BLaER1 (cell line): ENCODE measurements around the gene ARHGAP5.

Experiments
- H3K27ac ChIP-seq: shearing (Covaris generic); formaldehyde crosslinking; 2 replicates; pipeline ENCODE4 v1.8.1; 2022
- H3K27me3 ChIP-seq: shearing (Covaris generic); formaldehyde crosslinking; 2 replicates; pipeline ENCODE4 v1.8.1; 2022
- H3K36me3 ChIP-seq: shearing (Covaris generic); formaldehyde crosslinking; 2 replicates; pipeline ENCODE4 v1.8.1; 2022
- H3K4me1 ChIP-seq: shearing (Covaris generic); formaldehyde crosslinking; 2 replicates; pipeline ENCODE4 v1.8.1; 2022
- H3K4me2 ChIP-seq: shearing (Covaris generic); formaldehyde crosslinking; 2 replicates; pipeline ENCODE4 v1.8.1; 2022
- H3K4me3 ChIP-seq: shearing (Covaris generic); formaldehyde crosslinking; 2 replicates; pipeline ENCODE4 v1.8.1; 2022
- H3K9ac ChIP-seq: shearing (Covaris generic); formaldehyde crosslinking; 2 replicates; pipeline ENCODE4 v1.8.1; 2022
- H3K9me3 ChIP-seq: shearing (Covaris generic); formaldehyde crosslinking; 2 replicates; pipeline ENCODE4 v1.8.1; 2022
- H4K20me1 ChIP-seq: shearing (Covaris generic); formaldehyde crosslinking; 2 replicates; pipeline ENCODE4 v1.8.1; 2022
- Cebpa-rat ChIP-seq: shearing (Covaris generic); IDR thresholded peaks from 2 replicates; pipeline ENCODE4 v1.8.1; 2022

ARHGAP5 gene

DNA sequence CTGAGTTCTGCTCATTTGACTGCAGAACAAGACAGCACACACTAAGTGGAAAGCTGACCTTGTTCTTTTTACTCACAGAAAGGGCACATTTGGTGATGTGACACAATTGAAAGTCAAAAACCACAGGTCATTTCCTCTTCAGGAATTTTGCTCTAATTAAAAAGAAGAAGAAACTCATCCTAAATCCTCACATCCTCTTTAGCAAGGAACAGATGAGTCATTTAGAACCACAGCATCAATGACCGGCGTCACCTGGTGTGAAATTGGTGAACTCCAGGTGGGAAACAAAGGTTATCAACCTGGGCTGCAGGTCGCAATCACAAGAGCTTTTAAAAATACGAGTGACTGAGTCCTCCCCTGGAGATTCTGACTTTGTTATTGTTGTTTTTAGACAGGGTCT, 128.9 kb downstream of the ARHGAP5 start:
- no peaks in the 10 kb centered on the region for H4K20me1 ChIP-seq
- H3K4me3 ChIP-seq: no peak overlapping the region
- H3K27me3 ChIP-seq: no peaks in the 10 kb centered on the region
- H3K9me3 ChIP-seq: no peaks in the 10 kb centered on the region
- H3K4me2 ChIP-seq: no peak overlapping the region
- TF ChIP-seq Cebpa-rat: no peak
- no peak overlapping the region for H3K9ac ChIP-seq
- no peak overlapping the region for H3K27ac ChIP-seq
- no peaks in the 10 kb centered on the region for H3K36me3 ChIP-seq
- peaks cover 16% of the 10 kb centered on the region for H3K4me1 ChIP-seq

DNA sequence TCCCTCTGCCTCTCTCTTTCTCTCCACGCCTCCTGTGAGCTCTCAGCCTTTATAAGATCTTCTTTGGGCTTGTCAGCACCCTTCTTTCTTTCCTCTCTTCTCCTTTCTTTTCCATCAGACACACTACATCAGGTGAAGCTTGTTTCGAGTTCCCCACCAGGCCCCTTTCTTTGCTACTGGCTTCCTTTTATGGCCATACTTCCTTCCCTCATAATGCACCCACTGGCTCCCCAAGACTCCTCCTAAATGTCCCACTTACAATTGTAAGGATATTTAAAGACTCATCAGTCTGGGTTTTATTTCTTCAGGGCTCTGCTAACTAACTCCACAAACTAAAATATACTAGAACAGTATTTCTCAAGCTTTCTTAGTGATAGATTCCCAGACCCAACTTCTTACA, 129.4 kb downstream of the ARHGAP5 start:
- Histone ChIP-seq H3K9ac (no peak overlapping the region), H3K9me3 (no peaks in the 10 kb centered on the region), H4K20me1 (no peaks in the 10 kb centered on the region), H3K4me1 (peaks cover 16% of the 10 kb centered on the region), H3K27me3 (no peaks in the 10 kb centered on the region), H3K4me3 (no peak overlapping the region), H3K27ac (no peak overlapping the region), H3K36me3 (no peaks in the 10 kb centered on the region), H3K4me2 (no peak overlapping the region)
- TF ChIP-seq Cebpa-rat: no peak

DNA sequence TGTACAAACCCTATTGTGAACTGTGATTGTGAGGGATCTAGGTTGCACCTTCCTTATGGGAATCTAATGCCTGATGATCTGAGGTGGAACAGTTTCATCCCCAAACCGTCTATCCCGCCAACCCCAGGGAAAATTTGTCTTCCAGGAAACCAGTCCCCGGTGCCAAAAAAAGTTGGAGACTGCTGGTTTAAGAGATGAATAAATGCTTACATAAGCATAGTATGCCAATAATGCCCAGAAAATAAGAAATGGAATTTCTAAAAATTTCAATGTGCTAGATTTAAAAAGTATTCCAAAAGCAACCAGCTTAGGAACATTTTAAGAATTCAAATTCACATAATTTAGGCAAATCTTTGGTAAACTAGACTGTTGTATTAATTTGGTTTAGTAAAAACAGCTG, 131.4 kb downstream of the ARHGAP5 start:
- Histone ChIP-seq H3K4me3 (no peak overlapping the region), H3K27me3 (no peaks in the 10 kb centered on the region), H3K27ac (no peak overlapping the region), H3K9ac (no peak overlapping the region), H3K4me1 (peaks cover 7% of the 10 kb centered on the region), H4K20me1 (no peaks in the 10 kb centered on the region), H3K36me3 (no peaks in the 10 kb centered on the region), H3K4me2 (no peak overlapping the region), H3K9me3 (no peaks in the 10 kb centered on the region)
- TF ChIP-seq Cebpa-rat: no peak
